Measurements from ENCODE around the gene EN2.

Gene EN2

DNA sequence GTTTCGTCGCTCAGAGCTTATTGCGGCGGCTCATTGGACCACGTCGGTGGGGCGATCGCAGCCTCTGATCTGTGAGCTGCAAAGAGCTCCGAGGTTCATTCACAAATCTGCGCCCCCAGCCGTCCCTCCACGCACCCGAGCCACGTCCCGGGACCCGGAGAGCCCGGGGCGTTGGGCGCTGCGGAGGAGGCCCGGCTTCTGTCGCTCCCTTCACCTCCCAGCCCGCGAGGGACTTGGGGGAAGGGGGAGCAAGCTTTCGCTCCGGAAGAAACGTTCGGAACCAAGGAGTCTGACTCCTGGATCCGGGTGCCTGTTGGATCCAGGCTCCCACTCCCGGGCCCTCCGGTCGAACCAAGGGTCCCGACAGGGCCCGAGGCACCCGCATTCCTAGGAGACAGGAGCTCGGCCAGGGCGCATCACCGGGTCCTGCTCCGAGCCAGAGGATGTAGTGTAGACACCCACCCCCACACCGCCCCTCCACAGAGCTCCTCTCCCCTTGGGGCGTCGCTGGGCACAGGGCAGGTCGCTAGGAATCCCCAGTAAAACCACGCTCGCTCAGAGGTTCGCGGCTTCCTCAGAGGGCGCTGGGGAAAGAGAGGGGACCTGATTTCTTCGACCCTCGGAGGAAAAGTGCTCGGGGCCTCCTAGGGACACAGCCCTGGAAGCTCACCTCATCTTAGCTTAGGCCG, 7.9 kb upstream of the EN2 start:
- no peaks in the 10 kb centered on the region for H3K4me1 ChIP-seq (ENCODE audit: control insufficient read depth in 1 of 2, insufficient read depth in 1 of 2, low read depth in 1 of 2, low read length in 1 of 2)
- no peaks in the 10 kb centered on the region for H3K9me3 ChIP-seq
- H3K27me3 ChIP-seq: peaks cover 100% of the 10 kb centered on the region
- H3K4me3 ChIP-seq (ENCODE audit: low read depth in 1 of 2, low read length in 1 of 2): no peak overlapping the region
- H3K36me3 ChIP-seq: no peaks in the 10 kb centered on the region
- no peak for TF ChIP-seq CTCF (IDR thresholded peaks at IDR 0.05)
- H3K27ac ChIP-seq: no peak overlapping the region

DNA sequence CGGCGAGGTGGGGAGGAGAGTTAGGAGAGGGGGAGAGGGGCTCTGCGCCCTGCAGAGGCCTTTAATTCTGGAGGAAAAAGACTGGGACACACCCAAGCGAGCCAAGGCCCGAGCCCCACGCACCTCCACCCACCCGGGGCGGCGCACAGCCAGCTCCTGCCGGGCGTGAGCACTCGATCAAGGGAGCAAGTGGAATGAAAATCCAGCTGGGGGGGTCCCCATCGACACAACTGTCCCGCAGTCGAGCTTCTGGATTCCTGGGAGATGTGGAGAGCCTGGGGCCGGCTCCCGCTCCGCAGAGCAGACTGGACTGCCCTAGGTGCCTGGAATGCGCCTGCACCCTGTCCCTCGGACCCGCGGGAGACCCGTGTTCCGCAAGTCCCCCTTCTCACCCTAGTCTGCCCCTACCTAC, 7.4 kb upstream of the EN2 start:
- no peaks in the 10 kb centered on the region for H3K9me3 ChIP-seq
- peaks cover 100% of the 10 kb centered on the region for H3K27me3 ChIP-seq
- H3K36me3 ChIP-seq: no peaks in the 10 kb centered on the region
- no peak for TF ChIP-seq CTCF (IDR thresholded peaks at IDR 0.05)
- H3K4me3 ChIP-seq (ENCODE audit: low read depth in 1 of 2, low read length in 1 of 2): no peak overlapping the region
- no peak overlapping the region for H3K27ac ChIP-seq
- no peaks in the 10 kb centered on the region for H3K4me1 ChIP-seq (ENCODE audit: control insufficient read depth in 1 of 2, insufficient read depth in 1 of 2, low read depth in 1 of 2, low read length in 1 of 2)

DNA sequence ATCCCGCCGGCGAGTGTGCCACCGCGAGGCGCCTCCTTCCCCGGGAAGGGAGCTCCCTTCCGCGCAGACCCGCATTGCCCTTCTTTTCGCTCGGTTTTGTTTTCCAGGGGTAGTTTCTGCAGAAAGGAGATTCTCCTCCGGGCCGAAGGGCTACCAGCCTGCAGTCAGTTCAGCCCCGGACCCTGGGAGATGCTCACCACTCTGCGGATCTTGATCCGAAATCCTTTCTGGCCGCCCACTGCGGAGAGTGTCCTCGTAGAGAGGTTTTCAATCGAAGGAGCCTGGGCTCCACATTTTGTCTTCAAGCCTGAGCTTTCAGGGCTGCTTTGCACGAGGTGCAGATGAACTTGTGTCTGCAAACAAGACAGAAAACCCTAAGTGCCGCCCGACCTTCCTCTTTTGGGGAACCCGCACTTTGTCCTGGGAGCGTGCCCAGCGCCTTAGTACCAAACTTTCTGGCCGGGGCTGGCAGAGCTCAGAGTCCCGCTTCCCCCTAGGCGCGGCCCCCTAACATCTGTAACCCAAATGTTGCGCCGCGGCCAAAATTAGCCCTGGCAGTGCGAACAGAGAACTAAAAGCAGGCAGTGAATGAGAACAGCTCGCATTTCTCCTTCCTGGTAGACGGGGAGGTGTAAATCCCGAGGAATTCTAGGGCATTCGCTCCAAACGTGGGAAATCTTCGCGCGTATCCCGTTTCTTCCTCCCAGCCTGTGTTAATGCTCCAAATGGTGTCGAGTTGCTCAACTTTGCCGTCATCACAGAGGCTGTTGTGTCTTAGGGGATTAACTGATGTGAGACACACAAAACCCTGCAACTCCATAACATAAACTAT, 6.7 kb upstream of the EN2 start:
- H3K27ac ChIP-seq: no peak overlapping the region
- H3K4me3 ChIP-seq (ENCODE audit: low read depth in 1 of 2, low read length in 1 of 2): no peak overlapping the region
- H3K36me3 ChIP-seq: no peaks in the 10 kb centered on the region
- peaks cover 100% of the 10 kb centered on the region for H3K27me3 ChIP-seq
- no peaks in the 10 kb centered on the region for H3K9me3 ChIP-seq
- TF ChIP-seq CTCF (IDR thresholded peaks at IDR 0.05): no peak
- peaks cover 0 to under 1% of the 10 kb centered on the region in 2 experiments for H3K4me1 ChIP-seq (ENCODE audit: control insufficient read depth in 1 of 2, insufficient read depth in 1 of 2, low read depth in 1 of 2, low read length in 1 of 2)

DNA sequence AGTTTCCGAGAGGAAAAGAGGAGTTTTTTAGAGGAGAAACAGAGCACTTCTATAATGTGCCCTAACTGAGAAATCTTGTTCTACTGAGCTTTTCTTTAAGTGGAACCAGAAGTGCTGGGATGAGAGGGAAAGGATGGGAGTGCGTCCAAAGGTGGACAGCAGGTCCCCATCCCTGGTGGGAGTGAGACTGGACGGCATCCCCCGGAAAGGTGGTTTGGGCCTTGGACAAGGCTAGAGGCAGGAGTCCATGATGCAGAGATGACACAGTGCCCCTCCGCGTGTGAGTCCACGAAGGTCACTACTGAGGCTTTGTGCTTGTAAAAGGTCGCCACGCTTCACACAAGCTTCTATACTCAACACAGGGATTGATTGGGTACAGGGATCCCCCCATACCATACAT, 6.1 kb upstream of the EN2 start:
- Histone ChIP-seq H3K4me1 (ENCODE audit: control insufficient read depth in 1 of 2, insufficient read depth in 1 of 2, low read depth in 1 of 2, low read length in 1 of 2) (peaks cover 5 to 7% of the 10 kb centered on the region in 2 experiments), H3K36me3 (no peaks in the 10 kb centered on the region), H3K27me3 (peaks cover 100% of the 10 kb centered on the region), H3K27ac (no peak overlapping the region), H3K9me3 (no peaks in the 10 kb centered on the region), H3K4me3 (ENCODE audit: low read depth in 1 of 2, low read length in 1 of 2) (no peak overlapping the region)
- TF ChIP-seq CTCF (IDR thresholded peaks at IDR 0.05): no peak

- Histone ChIP-seq H3K36me3 (no peaks in the 10 kb centered on the region), H3K4me3 (ENCODE audit: low read depth in 1 of 2, low read length in 1 of 2) (no peak overlapping the region), H3K27me3 (peaks cover 98% of the 10 kb centered on the region), H3K4me1 (ENCODE audit: control insufficient read depth in 1 of 2, insufficient read depth in 1 of 2, low read depth in 1 of 2, low read length in 1 of 2) (peaks cover 9 to 10% of the 10 kb centered on the region in 2 experiments), H3K9me3 (no peaks in the 10 kb centered on the region), H3K27ac (no peak overlapping the region)
- no peak for TF ChIP-seq CTCF (IDR thresholded peaks at IDR 0.05)
These were observed 5.2 kb upstream of the EN2 start for GRCh38 chr7:155452505-155453295.

All from neutrophil (primary cell).